Osteoblast (primary cell): ENCODE data around the gene PCCA. TPM values are rescaled to one million over a fixed set of nuclear protein-coding genes. Genes with fewer than 3 reads are reported as not detected.
"Not testable (repeated sequence)": the region's sequence is repeated elsewhere in the genome, so short reads cannot be mapped to it uniquely, and the experiment has no call there.

ENCODE experiments used
- DNase-seq: peaks from one replicate; pipeline ENCODE4 v3.0.0; 2011; ENCODE audit warnings: low spot score, mixed read lengths; ENCODE audit not compliant: insufficient read length; ENCODE audit errors: missing footprints
- H2AFZ ChIP-seq: 2 replicates; pipeline ENCODE4 v1.6.0; 2011; ENCODE audit warnings: mild to moderate bottlenecking, low read length
- H3K27ac ChIP-seq: 2 replicates; pipeline ENCODE4 v1.5.1; 2011; ENCODE audit warnings: mild to moderate bottlenecking, low read depth, low read length, moderate library complexity
- H3K27me3 ChIP-seq: 2 replicates; pipeline ENCODE4 v1.6.0; 2012; ENCODE audit warnings: mild to moderate bottlenecking, control low read depth, inconsistent platforms, low read length, moderate library complexity; ENCODE audit not compliant: insufficient read depth
- H3K36me3 ChIP-seq: 2 replicates; pipeline ENCODE4 v1.5.1; 2011; ENCODE audit warnings: mild to moderate bottlenecking, low read length, control low read depth, moderate library complexity; ENCODE audit not compliant: insufficient read depth
- H3K4me1 ChIP-seq: 2 replicates; pipeline ENCODE4 v1.5.1; 2011; ENCODE audit warnings: mild to moderate bottlenecking, low read length, control low read depth, moderate library complexity; ENCODE audit not compliant: insufficient read depth
- H3K4me2 ChIP-seq: 2 replicates; pipeline ENCODE4 v1.6.0; 2011; ENCODE audit warnings: mild to moderate bottlenecking, low read length; ENCODE audit not compliant: insufficient read depth
- H3K4me3 ChIP-seq: fragments of 200-600 bp; sonication (generic); 3 replicates; pipeline ENCODE4 v1.5.1; 2012; ENCODE audit warnings: mild to moderate bottlenecking, low read length, inconsistent platforms; ENCODE audit not compliant: insufficient read depth
- H3K79me2 ChIP-seq: 2 replicates; pipeline ENCODE4 v1.6.0; 2012; ENCODE audit warnings: mild to moderate bottlenecking, low read length, control low read depth, inconsistent platforms; ENCODE audit not compliant: insufficient read depth
- H3K9me3 ChIP-seq: 2 replicates; pipeline ENCODE4 v1.5.1; 2011; ENCODE audit warnings: low read depth, low read length, control low read depth
- H4K20me1 ChIP-seq: 2 replicates; pipeline ENCODE4 v1.6.0; 2012; ENCODE audit warnings: mild to moderate bottlenecking, low read length, control low read depth; ENCODE audit not compliant: insufficient read depth
- small RNA-seq: library from RNA; depleted of rRNA; stranded (forward); fragments of <200 nt; gene quantifications from one replicate; pipeline ENCODE3, GENCODE V24; 2012
- total RNA-seq: library from RNA; depleted of rRNA; stranded (reverse); fragments of >200 nt; gene quantifications from 2 replicates; pipeline ENCODE4 v1.2.3, GENCODE V29; 2012
- TF ChIP-seq, protein P1 (sequence below): IDR thresholded peaks from 2 replicates; pipeline ENCODE4 v1.5.1; 2011; ENCODE audit warnings: mild to moderate bottlenecking, low read depth, low read length, moderate library complexity; ENCODE audit errors: extremely low read depth

The PCCA gene
- total RNA-seq, 1 donor: 40.5 TPM

DNA sequence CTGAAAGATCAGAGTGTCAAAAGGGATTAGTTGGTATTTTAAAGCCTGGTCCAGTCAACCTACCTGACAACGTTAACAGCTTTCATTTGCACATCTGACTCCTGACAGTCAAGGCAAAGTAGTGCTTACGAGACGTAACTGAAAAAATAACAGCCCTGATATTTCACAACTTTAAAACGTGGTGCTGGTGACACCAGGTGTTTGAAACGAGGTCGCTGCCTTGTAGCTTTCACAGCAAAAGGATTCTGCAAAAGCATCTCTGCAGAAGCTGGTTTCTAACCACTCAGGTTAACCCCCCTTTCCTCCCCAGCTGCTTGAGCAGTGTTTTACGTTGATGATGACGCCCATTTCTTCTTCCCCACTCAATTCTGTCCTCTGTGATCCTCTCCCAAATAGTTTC is 476.4 kb downstream of the PCCA start:
- TF ChIP-seq, protein P1, sequence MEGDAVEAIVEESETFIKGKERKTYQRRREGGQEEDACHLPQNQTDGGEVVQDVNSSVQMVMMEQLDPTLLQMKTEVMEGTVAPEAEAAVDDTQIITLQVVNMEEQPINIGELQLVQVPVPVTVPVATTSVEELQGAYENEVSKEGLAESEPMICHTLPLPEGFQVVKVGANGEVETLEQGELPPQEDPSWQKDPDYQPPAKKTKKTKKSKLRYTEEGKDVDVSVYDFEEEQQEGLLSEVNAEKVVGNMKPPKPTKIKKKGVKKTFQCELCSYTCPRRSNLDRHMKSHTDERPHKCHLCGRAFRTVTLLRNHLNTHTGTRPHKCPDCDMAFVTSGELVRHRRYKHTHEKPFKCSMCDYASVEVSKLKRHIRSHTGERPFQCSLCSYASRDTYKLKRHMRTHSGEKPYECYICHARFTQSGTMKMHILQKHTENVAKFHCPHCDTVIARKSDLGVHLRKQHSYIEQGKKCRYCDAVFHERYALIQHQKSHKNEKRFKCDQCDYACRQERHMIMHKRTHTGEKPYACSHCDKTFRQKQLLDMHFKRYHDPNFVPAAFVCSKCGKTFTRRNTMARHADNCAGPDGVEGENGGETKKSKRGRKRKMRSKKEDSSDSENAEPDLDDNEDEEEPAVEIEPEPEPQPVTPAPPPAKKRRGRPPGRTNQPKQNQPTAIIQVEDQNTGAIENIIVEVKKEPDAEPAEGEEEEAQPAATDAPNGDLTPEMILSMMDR: no peak
- no peaks in the 10 kb centered on the region for H3K9me3 ChIP-seq
- H3K4me1 ChIP-seq: peaks cover 3% of the 10 kb centered on the region
- H3K4me3 ChIP-seq: no peak overlapping the region
- no peaks in the 10 kb centered on the region for H3K79me2 ChIP-seq
- no peaks in the 10 kb centered on the region for H3K27me3 ChIP-seq
- H3K36me3 ChIP-seq: no peaks in the 10 kb centered on the region
- H4K20me1 ChIP-seq: peaks cover 5% of the 10 kb centered on the region
- no peak overlapping the region for H2AFZ ChIP-seq
- no peak overlapping the region for H3K27ac ChIP-seq
- DNase-seq: no peak
- H3K4me2 ChIP-seq: no peak overlapping the region

DNA sequence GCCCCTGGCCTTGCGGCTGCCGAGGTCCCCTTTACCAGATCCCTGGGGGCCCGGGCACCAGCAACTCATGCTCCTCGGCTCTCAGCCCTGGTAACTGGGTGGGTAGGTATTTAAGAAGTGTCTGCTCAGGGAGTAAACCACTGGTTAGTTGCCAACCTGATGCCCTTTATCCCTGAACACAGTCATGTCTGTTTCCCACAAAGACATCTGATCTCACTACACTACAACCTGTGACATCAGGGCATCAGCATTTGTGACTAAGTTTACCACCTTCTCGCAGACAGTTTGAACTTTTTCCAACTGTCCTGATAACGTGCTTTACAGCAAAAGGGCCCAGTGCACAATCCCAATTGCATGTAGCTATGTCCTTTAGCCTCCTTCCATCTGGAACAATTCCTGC is 477.6 kb downstream of the PCCA start:
- Histone ChIP-seq H3K9me3 (no peaks in the 10 kb centered on the region), H3K79me2 (no peaks in the 10 kb centered on the region), H2AFZ (no peak overlapping the region), H3K27me3 (no peaks in the 10 kb centered on the region), H3K27ac (no peak overlapping the region), H3K4me3 (no peak overlapping the region), H4K20me1 (no peaks in the 10 kb centered on the region), H3K4me2 (no peak overlapping the region), H3K36me3 (no peaks in the 10 kb centered on the region), H3K4me1 (peaks cover 3% of the 10 kb centered on the region)
- TF ChIP-seq, protein P1: no peak
- DNase-seq: no peak

DNA sequence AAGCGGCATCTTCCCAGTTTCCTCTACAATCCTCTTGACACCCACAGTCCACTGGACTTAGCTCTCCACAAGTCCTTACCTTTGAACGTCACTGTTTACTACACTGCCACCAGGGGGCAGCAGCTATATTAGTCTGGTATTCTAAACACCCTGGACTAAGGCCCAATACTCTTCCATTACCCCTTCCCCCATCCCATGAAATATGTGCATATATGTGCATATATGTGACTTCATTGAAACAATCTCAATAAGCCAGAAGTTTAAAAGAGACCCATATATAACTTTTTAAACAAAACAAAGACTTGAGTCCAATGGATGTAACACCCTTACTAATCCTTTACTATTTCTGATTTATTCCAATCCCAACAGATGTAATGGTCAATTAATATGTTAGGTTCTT is 484.2 kb downstream of the PCCA start:
- H3K4me1 ChIP-seq: no peaks in the 10 kb centered on the region
- no peak overlapping the region for H3K27ac ChIP-seq
- no peaks in the 10 kb centered on the region for H3K27me3 ChIP-seq
- TF ChIP-seq, protein P1: peak; percentile 84
- DNase-seq: peak; percentile 89
- no peaks in the 10 kb centered on the region for H3K79me2 ChIP-seq
- H3K9me3 ChIP-seq: no peaks in the 10 kb centered on the region
- no peak overlapping the region for H3K4me3 ChIP-seq
- H4K20me1 ChIP-seq: no peaks in the 10 kb centered on the region
- no peak overlapping the region for H3K4me2 ChIP-seq
- no peak overlapping the region for H2AFZ ChIP-seq
- H3K36me3 ChIP-seq: no peaks in the 10 kb centered on the region

DNA sequence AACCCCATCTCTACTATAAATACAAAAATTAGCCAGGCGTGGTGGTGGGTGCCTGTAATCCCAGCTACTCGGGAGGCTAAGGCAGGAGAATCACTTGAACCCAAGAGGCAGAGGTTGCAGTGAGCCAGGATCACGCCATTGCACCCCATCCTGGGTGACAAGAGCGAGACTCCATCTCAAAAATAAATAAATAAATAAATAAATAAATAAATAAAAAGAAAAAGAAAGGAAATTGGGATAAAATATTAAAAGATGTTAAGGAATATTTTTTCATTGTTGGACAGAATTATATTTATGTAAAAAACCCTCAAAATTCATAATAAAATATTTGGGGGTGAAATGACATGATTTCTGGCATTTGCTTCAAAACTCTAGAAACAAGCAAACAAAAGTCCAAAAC is 488.3 kb downstream of the PCCA start:
- H4K20me1 ChIP-seq, DNase-seq, H3K4me3 ChIP-seq: not testable (repeated sequence)

More for the DNA sequence above, 488.3 kb downstream of the PCCA start:
- not testable (repeated sequence) for H3K36me3 ChIP-seq, H3K4me1 ChIP-seq, H3K4me2 ChIP-seq, H3K27me3 ChIP-seq, H3K27ac ChIP-seq, H3K9me3 ChIP-seq, H3K79me2 ChIP-seq, H2AFZ ChIP-seq

Small RNA genes within 50 kb of the gene (small RNA-seq; reads per million reads assigned to genes)
- not detected for gene AL356575.1

Other genes with a start within 250 kb of the PCCA start
- gene ZIC5, start 117.3 kb upstream of the PCCA start, total RNA-seq: not detected in 2 replicates
- gene ZIC2, start 107.3 kb upstream of the PCCA start, total RNA-seq: not detected in 2 replicates